AG10803 (cell line): Measurements from ENCODE around the gene SSTR4.
A peak's percentile ranks its signal among the peaks of the same experiment; 100 is the strongest.

ENCODE experiments used
- DNase-seq: peaks from one replicate; pipeline ENCODE4 v3.0.0; 2010; ENCODE audit warnings: low read depth
- H3K4me3 ChIP-seq: 2 replicates; pipeline ENCODE4 v1.5.1; 2011; ENCODE audit warnings: mild to moderate bottlenecking, low read length, control low read depth
- TF ChIP-seq, protein P1 (sequence below): conservative IDR thresholded peaks from 2 replicates; pipeline ENCODE4 v1.5.1; 2011; ENCODE audit warnings: mild to moderate bottlenecking, low read length, control low read depth, inconsistent platforms

Gene SSTR4

GRCh38 chr20:23048283-23049200 lies 13.4 kb downstream of the SSTR4 start:
- peak overlapping the region; percentile 60 for H3K4me3 ChIP-seq
- TF ChIP-seq, protein P1, sequence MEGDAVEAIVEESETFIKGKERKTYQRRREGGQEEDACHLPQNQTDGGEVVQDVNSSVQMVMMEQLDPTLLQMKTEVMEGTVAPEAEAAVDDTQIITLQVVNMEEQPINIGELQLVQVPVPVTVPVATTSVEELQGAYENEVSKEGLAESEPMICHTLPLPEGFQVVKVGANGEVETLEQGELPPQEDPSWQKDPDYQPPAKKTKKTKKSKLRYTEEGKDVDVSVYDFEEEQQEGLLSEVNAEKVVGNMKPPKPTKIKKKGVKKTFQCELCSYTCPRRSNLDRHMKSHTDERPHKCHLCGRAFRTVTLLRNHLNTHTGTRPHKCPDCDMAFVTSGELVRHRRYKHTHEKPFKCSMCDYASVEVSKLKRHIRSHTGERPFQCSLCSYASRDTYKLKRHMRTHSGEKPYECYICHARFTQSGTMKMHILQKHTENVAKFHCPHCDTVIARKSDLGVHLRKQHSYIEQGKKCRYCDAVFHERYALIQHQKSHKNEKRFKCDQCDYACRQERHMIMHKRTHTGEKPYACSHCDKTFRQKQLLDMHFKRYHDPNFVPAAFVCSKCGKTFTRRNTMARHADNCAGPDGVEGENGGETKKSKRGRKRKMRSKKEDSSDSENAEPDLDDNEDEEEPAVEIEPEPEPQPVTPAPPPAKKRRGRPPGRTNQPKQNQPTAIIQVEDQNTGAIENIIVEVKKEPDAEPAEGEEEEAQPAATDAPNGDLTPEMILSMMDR, result peak; percentile 44

DNA sequence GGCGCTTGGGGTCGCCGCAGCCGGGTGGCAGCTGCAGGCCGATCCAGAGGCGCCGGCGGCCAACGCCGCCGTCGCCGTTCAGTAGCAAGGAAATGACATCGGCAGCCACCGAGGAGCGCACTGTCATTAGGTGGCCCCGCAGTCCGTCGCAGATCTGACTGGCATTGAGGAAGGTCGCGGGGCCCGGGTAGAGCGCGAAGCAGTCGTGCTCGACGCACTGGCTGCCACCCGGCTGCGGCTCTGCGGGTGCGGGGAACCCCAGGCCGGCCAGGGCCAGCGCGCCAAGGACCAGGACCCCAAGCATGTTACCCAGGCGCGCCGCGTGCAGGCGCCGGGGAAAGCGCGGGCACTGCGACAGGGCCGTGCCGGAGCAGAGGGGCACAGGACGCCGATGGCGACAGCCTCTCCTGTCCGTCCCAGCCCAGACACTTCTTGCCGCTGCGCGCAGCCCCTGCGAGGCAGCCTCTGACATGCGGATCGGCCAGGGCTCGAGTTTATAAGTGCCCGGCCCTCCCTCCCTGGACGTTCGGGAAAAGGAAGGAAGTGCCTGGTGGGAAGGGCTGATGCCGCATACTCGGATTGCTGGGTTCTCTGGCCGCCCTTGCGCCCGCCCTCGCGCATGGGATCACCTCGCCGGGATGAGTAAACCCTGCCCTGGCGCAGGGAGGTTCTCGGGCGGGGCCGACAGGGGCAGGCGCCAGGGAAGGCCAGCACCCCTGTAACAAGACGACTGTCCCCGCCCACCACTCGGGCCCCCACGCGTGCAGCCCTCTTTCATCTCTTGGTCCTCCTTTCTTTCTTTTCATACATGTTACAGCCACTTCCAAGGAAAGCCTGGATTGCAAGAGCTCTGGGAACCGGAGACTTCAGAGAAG lies 14.3 kb downstream of the SSTR4 start, which contains the start of gene THBD:
TSS of gene THBD (minus strand) at position 472 of the 875 bp plus-strand sequence. CDS start at position 304, 168 bp downstream.
- peak within 1 kb of the TSS; percentile 60 for H3K4me3 ChIP-seq
- TF ChIP-seq, protein P1, result no peak
- DNase-seq, result peak; percentile 50

More at GRCh38 chr20:23048283-23049200, 13.4 kb downstream of the SSTR4 start:
- peak; percentile 50 for DNase-seq

DNA sequence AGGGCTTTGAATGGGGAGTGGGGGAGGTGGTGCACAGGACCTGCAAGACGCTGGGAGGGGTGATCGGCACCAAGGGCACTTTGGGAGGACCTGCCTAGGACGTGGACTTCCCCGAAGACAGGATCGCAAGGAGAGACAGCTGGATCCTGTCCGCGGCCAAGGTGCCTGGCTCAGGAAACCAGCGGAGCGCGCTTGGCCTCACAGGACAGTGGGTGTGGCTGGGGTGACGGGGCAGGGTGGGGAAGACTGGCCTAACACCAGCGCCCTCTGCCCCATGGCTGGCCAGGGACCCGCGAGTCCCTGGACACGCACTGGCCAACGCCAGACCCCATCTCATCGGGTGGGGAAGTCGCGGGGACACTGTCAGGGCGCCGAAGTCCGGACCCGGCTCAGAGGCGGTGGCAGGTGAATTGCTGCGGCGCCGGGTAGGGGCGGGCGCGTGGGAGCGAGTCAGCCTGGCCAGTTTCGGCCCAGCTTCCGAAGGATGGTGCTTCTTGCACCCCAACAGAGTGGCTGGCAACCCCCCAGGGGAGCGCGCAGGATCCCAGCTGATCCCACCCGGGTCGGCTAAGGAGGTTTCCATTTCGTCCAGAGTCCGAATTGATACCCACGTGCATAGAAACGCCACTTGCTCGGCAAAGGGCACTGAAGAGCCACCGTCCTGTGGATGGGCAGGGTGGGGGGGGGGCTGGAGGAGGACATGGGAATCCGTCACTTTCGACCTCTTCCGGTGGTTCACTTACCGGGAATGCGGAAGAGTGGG lies 15.1 kb downstream of the SSTR4 start:
- H3K4me3 ChIP-seq, result peak overlapping the region; percentile 60
- TF ChIP-seq, protein P1, result no peak
- no peak for DNase-seq

DNA sequence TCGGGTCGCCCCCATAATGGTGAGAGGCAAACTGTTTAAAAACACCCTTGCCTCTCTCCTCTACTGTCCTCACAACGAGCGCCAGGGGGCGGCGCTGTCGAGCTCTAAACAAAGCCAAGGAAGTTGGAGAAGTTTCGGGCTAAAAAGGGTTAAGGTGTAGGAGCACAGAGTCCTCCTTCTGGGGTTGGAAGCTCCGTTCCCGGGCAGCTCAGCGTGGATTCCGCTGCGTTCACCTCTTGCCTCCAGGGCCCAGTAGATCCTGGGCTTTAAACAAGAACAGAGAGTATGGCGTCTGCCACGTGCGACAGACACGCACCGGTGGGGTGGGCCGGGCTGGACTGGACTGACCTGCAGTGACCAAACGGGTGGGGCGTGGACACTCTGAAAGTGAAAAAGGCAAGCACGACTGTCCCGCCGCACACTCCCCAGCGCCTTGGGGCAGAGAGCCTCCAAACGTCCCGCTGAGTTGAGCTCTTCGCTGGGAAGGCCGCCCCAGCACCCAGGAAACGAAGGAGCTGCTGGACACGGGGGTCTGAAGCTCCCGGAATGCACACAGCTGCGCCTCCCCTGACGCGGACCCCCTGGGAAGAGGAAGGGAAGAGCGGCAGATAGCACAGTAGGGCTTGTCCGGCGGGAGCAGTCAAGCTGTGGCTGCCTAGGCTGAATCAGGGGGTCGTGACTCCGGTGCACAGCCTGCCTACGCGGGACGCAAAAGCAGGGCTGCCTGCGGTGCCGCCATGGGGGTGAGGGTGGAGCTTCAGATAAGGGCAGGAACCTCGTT lies 15.9 kb downstream of the SSTR4 start:
- H3K4me3 ChIP-seq, result peak overlapping the region; percentile 60
- TF ChIP-seq, protein P1, result peak; percentile 76
- DNase-seq, result peak; percentile 72

DNA sequence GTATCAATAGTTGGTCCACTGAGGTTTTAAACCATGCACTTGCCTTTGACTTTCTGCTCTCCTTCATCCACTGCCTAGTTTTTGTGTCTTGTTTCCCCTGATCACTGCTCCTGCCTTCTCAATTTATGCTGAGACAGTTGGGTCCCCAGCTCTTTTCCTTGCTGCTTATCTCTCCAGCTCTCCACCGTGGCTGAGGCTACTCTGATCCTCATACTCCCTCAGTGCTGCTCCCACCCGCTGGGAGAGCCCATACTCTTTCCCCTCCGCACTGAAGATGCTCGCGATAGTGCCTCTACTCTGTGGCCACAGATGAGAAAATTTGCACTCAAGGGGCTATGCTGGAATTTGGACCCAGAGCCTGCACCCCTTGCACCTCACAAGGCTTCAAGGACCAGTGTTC lies 17.8 kb downstream of the SSTR4 start:
- DNase-seq, result no peak
- H3K4me3 ChIP-seq, result no peak overlapping the region
- TF ChIP-seq, protein P1, result no peak

- no peak for DNase-seq
- no peak overlapping the region for H3K4me3 ChIP-seq
- TF ChIP-seq, protein P1, result 0 out of 2 replicates have a peak, but pooled peaks have one; percentile 4
These were observed 23.1 kb downstream of the SSTR4 start for GRCh38 chr20:23058240-23058639.
